Right atrium auricular region (tissue), 2 donors: Measurements from ENCODE around the gene SLC2A5. TPM values are rescaled to one million over a fixed set of nuclear protein-coding genes. Genes with fewer than 3 reads are reported as not detected.
"Not testable (repeated sequence)": the region's sequence is repeated elsewhere in the genome, so short reads cannot be mapped to it uniquely, and the experiment has no call there.

ENCODE experiments used
- DNase-seq: peaks from one replicate; pipeline ENCODE4 v3.0.0-alpha.2; 2019; ENCODE audit warnings: low spot score
- H3K27ac ChIP-seq, 2 donors: fragments of 200-600 bp; sonication (generic); 1 replicate in 1 of 2; 2 replicates in 1 of 2; pipeline ENCODE4 v1.5.1; 2016 to 2019
- H3K27me3 ChIP-seq, 2 donors: fragments of 200-600 bp; sonication (generic); one replicate each; pipeline versions ENCODE4 v1.5.1 to v1.6.0; 2017 to 2019
- H3K36me3 ChIP-seq: fragments of 200-600 bp; sonication (generic); one replicate; pipeline ENCODE4 v1.5.1; 2016
- H3K4me1 ChIP-seq, 2 donors: fragments of 200-600 bp; sonication (generic); one replicate each; pipeline versions ENCODE4 v1.5.1 to v1.6.0; 2017 to 2019
- H3K4me3 ChIP-seq, 2 donors: fragments of 200-600 bp; sonication (generic); 1 replicate in 1 of 2; 2 replicates in 1 of 2; pipeline ENCODE4 v1.5.1; 2017 to 2019; ENCODE audit warnings: mild to moderate bottlenecking in 1 of 2, moderate library complexity in 1 of 2
- H3K9me3 ChIP-seq, 2 donors: fragments of 200-600 bp; sonication (generic); one replicate each; pipeline ENCODE4 v1.5.1; 2019
- total RNA-seq, 2 donors: library from RNA; depleted of rRNA; stranded (reverse); fragments of >200 nt; gene quantifications; one replicate each; pipeline ENCODE4 v1.1.0, GENCODE V29; 2016
- TF ChIP-seq, protein P1 (sequence below), 2 donors: fragments of 200-600 bp; sonication (generic); IDR thresholded peaks; one replicate each; pipeline ENCODE4 v1.5.1; 2019; ENCODE audit warnings: antibody characterized with exemption in 2 of 2

SLC2A5 gene
- total RNA-seq, 2 donors from 2014 or later = 0.26 to 0.94 TPM

DNA sequence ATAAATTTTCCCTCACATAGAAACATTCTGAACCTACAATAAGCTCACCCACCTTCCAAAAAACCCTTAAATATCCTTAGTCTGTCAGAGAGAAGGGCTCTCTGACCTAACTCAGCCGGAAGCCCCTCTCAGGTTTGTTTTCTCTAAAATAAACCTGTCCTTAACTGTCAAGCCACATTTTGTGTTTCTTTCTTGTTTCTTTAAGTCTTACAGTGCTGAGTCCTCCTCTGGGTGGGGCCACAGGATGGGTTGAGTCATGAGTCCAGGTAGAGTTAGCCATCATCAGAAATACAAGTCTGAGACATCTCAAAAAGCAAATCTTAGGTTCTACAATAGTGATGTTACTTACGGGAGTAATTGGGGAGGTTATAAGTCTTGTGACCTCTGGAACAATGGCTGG, 26.4 kb upstream of the SLC2A5 start:
- DNase-seq = no peak
- TF ChIP-seq, protein P1, sequence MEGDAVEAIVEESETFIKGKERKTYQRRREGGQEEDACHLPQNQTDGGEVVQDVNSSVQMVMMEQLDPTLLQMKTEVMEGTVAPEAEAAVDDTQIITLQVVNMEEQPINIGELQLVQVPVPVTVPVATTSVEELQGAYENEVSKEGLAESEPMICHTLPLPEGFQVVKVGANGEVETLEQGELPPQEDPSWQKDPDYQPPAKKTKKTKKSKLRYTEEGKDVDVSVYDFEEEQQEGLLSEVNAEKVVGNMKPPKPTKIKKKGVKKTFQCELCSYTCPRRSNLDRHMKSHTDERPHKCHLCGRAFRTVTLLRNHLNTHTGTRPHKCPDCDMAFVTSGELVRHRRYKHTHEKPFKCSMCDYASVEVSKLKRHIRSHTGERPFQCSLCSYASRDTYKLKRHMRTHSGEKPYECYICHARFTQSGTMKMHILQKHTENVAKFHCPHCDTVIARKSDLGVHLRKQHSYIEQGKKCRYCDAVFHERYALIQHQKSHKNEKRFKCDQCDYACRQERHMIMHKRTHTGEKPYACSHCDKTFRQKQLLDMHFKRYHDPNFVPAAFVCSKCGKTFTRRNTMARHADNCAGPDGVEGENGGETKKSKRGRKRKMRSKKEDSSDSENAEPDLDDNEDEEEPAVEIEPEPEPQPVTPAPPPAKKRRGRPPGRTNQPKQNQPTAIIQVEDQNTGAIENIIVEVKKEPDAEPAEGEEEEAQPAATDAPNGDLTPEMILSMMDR (IDR thresholded peaks at IDR 0.05) = no peak

DNA sequence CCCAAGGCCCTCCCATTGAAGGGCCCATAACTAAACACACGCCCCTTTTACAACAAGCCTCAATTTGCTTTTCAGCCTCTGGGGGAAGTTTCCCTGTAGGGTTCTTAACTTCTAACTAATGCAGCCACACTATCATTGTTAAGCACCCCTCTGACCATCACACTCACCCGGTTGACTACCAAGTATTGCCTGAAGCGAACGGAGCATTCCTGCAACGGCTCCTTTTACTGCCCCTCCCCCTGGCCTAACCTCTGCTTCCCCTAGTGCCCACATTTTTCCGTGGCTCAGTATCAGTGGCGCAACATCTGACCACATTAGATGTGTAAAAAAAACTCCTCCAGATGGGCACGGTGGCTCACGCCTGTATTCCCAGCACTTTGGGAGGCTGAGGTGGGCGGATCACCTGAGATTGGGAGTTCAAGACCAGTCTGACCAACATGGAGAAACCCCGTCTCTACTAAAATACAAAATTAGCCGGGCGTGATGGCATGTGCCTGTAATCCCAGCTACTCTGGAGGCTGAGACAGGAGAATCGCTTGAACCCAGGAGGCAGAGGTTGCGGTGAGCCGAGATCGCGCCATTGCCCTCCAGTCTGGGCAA, 24.7 kb upstream of the SLC2A5 start:
- not testable (repeated sequence) for H3K4me1 ChIP-seq, H3K36me3 ChIP-seq, H3K4me3 ChIP-seq, H3K27me3 ChIP-seq, H3K27ac ChIP-seq, H3K9me3 ChIP-seq, DNase-seq

More for the DNA sequence above, 26.4 kb upstream of the SLC2A5 start:
- Histone ChIP-seq H3K27me3 (no peaks in the 10 kb centered on the region), H3K27ac (no peak overlapping the region), H3K36me3 (no peaks in the 10 kb centered on the region), H3K4me1 (no peaks in the 10 kb centered on the region), H3K9me3 (peaks cover 0 to 5% of the 10 kb centered on the region in 2 donors), H3K4me3 (no peak overlapping the region)

GRCh38 chr1:9093581-9093980, 24.1 kb upstream of the SLC2A5 start:
- Histone ChIP-seq H3K27me3 (no peaks in the 10 kb centered on the region), H3K9me3 (peaks cover 0 to 5% of the 10 kb centered on the region in 2 donors), H3K4me1 (no peaks in the 10 kb centered on the region), H3K27ac (no peak overlapping the region), H3K4me3 (no peak overlapping the region), H3K36me3 (no peaks in the 10 kb centered on the region)
- TF ChIP-seq, protein P1 (IDR thresholded peaks at IDR 0.05) = no peak
- DNase-seq = no peak

DNA sequence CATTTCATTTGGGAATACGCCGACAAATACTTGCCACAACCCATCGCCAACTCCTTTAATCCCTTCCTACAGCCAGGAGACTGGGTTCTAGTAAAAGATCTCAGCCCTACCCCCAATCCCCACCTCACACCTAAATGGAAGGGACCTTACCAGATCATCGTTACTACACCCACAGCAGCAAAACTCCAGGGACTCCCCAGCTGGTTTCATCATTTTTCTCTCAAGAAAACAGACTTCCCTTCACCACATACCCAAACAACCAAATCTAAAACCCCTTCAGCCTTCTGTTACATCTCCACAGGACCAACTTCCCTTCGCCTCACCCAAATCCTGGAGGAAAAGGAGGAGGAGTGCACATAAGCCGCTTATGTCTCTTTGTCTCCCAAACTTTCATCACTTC, 23.7 kb upstream of the SLC2A5 start:
- H3K27me3 ChIP-seq = no peaks in the 10 kb centered on the region
- TF ChIP-seq, protein P1 (IDR thresholded peaks at IDR 0.05) = no peak
- H3K4me3 ChIP-seq = no peak overlapping the region
- H3K36me3 ChIP-seq = no peaks in the 10 kb centered on the region
- H3K27ac ChIP-seq = no peak overlapping the region
- DNase-seq = no peak
- H3K9me3 ChIP-seq = peaks cover 0 to 5% of the 10 kb centered on the region in 2 donors
- H3K4me1 ChIP-seq = no peaks in the 10 kb centered on the region

GRCh38 chr1:9088807-9089206, 19.4 kb upstream of the SLC2A5 start:
- TF ChIP-seq, protein P1 (IDR thresholded peaks at IDR 0.05) = no peak

DNA sequence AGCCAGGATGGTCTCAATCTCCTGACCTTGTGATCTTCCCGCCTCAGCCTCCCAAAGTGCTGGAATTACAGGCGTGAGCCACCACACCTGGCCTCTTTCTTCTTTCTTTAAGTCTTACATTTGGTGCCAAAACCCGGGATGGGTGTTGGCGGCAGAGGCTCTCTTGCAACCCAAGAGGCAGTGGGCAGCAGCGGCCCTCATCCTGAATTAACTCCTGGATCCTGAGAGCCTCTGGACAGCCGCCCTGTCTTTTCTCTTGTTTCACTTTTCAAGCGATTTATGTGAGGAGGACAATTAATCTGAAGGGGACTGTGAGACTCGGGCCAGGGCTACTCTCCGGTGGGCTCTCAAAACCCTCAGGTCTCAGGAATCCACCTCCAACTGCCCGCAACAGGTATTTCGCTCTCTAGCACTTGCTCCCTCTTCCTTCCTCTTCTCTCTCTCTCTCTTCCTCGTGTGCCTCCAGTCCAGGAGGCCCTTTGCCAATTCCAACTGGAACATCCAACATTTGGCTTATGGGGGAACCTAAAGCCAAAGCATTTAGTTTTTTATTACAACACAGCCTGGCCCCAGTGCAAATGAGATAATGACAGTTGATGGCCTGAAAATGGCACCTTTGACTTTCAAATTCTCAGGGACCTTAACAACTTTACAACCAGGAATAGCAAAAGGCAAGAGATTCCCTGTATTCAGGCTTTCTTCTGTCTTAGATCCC, 18.1 kb upstream of the SLC2A5 start:
- no peaks in the 10 kb centered on the region for H3K27me3 ChIP-seq
- no peaks in the 10 kb centered on the region for H3K36me3 ChIP-seq
- H3K4me1 ChIP-seq = peaks cover 0 to 15% of the 10 kb centered on the region in 2 donors
- H3K27ac ChIP-seq = no peak overlapping the region
- TF ChIP-seq, protein P1 (IDR thresholded peaks at IDR 0.05) = no peak
- no peak overlapping the region for H3K4me3 ChIP-seq
- no peak for DNase-seq
- no peaks in the 10 kb centered on the region for H3K9me3 ChIP-seq

More at GRCh38 chr1:9088807-9089206, 19.4 kb upstream of the SLC2A5 start:
- no peak overlapping the region for H3K27ac ChIP-seq
- no peaks in the 10 kb centered on the region for H3K27me3 ChIP-seq
- H3K4me3 ChIP-seq = no peak overlapping the region
- no peaks in the 10 kb centered on the region for H3K9me3 ChIP-seq
- DNase-seq = no peak
- no peaks in the 10 kb centered on the region for H3K36me3 ChIP-seq
- peaks cover 0 to 15% of the 10 kb centered on the region in 2 donors for H3K4me1 ChIP-seq
